Measurements from ENCODE around the gene UBXN11.

- TF ChIP-seq USF2 (IDR thresholded peaks at IDR 0.05; ENCODE audit: borderline replicate concordance, low read depth, low read length) (no peak), RCOR1 (IDR thresholded peaks at IDR 0.05; ENCODE audit: low read length) (no peak), CTCF (IDR thresholded peaks at IDR 0.05) (no peak), SIN3A (IDR thresholded peaks at IDR 0.05; ENCODE audit: borderline replicate concordance, low read depth, low read length) (no peak), MXI1 (IDR thresholded peaks at IDR 0.05; ENCODE audit: low read depth, low read length) (no peak), ZBTB33 (IDR thresholded peaks at IDR 0.05; ENCODE audit: borderline replicate concordance, low read depth) (no peak)
These were observed 17.0 kb downstream of the UBXN11 start for GRCh38 chr1:26289158-26290059.
